Fibroblast of mammary gland (primary cell): Measurements from ENCODE around the gene SLC22A2.

Experiments
- DNase-seq: peaks from one replicate; pipeline ENCODE4 v3.0.0-alpha.2; 2010; ENCODE audit warnings: low read depth
- H3K4me3 ChIP-seq: 2 replicates; pipeline ENCODE4 v1.5.1; 2011; ENCODE audit warnings: low read depth, mild to moderate bottlenecking, low read length, moderate library complexity; ENCODE audit not compliant: control insufficient read depth
- TF ChIP-seq, protein P1 (sequence below): conservative IDR thresholded peaks from 2 replicates; pipeline ENCODE4 v1.5.1; 2011; ENCODE audit warnings: low read depth, low read length, inconsistent platforms; ENCODE audit not compliant: control insufficient read depth, insufficient read depth

SLC22A2 gene

DNA sequence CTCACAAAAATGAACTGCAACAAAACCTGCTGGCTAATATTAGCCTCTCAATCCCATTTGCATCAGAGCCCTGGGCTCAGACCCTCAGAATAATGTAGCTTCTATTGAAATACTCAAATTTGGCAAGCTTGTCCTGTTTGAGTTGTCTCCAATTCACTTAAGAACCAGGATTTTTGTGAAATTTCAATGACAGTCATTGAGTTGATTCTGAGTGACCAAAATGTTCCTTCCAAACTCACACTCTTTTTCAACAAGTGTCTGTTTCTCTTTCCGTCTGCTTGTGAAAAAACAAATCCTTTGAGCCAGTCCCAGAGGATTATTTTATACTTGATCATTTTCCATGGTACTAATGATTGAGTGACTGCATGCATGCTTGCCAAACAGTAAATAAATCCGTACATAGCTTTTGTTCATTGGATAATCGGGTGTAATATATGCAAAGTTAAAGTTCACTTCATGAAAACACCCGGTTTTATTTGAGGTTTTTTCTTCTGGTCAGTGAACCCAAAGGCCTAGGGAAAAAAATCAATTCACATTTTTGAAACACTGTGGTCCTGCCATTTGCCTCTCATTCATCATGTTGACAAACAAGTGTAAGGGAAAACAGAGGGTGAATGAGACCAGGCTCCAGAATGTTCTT, 16.4 kb upstream of the SLC22A2 start:
- no peak overlapping the region for H3K4me3 ChIP-seq
- DNase-seq: no peak
- TF ChIP-seq, protein P1, sequence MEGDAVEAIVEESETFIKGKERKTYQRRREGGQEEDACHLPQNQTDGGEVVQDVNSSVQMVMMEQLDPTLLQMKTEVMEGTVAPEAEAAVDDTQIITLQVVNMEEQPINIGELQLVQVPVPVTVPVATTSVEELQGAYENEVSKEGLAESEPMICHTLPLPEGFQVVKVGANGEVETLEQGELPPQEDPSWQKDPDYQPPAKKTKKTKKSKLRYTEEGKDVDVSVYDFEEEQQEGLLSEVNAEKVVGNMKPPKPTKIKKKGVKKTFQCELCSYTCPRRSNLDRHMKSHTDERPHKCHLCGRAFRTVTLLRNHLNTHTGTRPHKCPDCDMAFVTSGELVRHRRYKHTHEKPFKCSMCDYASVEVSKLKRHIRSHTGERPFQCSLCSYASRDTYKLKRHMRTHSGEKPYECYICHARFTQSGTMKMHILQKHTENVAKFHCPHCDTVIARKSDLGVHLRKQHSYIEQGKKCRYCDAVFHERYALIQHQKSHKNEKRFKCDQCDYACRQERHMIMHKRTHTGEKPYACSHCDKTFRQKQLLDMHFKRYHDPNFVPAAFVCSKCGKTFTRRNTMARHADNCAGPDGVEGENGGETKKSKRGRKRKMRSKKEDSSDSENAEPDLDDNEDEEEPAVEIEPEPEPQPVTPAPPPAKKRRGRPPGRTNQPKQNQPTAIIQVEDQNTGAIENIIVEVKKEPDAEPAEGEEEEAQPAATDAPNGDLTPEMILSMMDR: no peak

DNA sequence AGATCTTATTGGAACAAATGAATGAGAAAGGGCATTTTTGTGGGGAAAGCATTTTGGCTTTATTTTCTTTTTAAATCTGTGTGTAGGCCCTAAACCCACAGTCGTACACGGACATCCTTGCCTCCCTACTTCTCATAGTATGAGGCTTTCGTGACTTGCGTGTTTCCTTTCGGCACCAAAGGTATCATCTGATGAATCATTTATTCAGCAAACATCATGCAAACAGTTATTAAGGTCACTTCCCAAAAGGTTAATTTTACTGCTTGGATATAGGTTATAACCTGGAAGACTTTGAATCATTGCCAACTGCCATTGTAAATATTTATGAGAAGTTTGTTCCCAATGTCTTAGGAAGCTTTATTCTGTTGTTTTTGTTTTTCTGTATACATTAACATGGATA, 15.1 kb upstream of the SLC22A2 start:
- DNase-seq: no peak
- TF ChIP-seq, protein P1: no peak
- no peak overlapping the region for H3K4me3 ChIP-seq

DNA sequence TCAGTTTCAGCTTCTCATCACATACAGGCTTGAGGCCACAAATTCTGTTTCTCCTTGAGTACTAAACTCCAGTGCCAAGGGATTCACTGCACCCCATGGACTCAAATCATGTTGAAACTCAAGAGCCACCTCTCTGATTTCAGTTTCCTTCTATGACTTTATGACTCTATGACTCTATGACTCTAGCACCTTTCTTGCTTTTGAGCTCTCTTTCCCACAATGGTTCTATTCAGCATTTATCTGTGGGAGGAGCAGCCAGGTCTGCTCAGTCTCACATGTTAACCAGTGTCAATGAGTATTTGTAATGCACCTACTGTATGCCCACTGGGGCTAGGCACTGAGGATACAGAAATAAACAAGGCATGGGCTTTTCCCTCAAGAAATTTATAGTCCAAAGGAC, 14.6 kb upstream of the SLC22A2 start:
- DNase-seq: no peak
- no peak overlapping the region for H3K4me3 ChIP-seq
- TF ChIP-seq, protein P1: no peak

DNA sequence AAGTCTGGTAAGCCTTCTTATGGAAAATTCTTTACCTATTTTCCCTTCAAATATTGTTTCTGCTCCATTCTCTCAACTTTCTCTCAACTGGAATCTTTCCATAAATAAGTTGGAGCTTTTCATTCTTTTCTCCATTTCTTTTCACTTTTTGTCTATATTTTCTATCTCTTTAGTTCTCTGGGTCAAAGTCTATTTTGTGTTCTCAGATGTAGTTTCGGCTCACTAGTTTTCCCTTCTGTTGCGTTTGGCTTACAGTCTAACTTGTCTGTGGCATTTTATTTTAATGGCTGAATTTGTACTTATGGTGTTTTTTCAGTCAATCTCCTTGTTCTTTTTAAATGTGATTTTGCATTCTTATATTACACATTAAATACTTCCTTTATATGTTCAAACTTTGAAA, 14.1 kb upstream of the SLC22A2 start:
- H3K4me3 ChIP-seq: no peak overlapping the region
- no peak for DNase-seq
- TF ChIP-seq, protein P1: no peak

DNA sequence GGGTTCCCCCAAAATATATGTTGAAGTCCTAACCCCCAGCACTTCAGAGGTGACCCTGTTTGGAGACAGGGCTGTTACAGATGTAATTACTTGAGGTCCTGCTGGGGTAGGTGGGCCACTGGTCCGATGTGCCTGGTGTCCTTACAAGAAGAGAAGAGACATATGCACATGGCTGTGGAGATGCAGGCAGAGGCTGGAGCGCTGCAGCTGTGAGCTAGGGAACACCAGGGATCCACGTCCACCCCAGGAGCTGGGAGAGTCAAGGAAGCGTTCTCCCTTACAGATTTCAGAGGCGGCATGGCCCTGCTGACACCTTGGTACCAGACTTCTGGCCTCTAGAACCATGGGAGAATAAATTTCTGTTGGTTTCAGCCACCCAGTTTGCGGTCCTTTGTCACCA, 11.7 kb upstream of the SLC22A2 start:
- TF ChIP-seq, protein P1: no peak
- H3K4me3 ChIP-seq: no peak overlapping the region
- DNase-seq: no peak

DNA sequence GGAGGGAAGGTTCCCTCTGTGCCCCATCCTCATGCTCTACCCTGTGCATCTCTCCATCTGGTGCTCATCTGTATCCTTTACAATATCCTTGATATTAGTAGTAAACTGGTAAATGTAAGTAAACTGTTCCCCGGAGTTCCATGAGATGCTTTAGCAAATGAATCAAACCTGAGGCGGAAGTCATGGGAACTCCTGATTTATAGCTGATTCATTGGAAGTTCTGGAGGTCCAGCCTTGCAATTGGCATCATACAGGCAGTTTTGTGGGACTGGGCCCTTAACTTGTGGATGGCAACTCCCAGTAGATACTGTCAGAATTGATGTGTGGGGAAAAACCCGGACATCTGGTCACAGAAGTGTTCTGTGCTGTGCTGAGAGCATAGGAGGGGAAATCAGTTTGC, 11.2 kb upstream of the SLC22A2 start:
- H3K4me3 ChIP-seq: no peak overlapping the region
- DNase-seq: no peak
- TF ChIP-seq, protein P1: no peak
